Peyer's patch (tissue), 4 donors: Measurements from ENCODE around the gene COMMD7. TPM values are rescaled to one million over a fixed set of nuclear protein-coding genes. Genes with fewer than 3 reads are reported as not detected.
"Not testable (repeated sequence)": the region's sequence is repeated elsewhere in the genome, so short reads cannot be mapped to it uniquely, and the experiment has no call there.

Experiments
- DNase-seq, 3 donors: peaks; one replicate each; pipeline ENCODE4 v3.0.0-alpha.2; 2017 to 2019
- H3K27ac ChIP-seq, 4 donors: fragments of 200-600 bp; sonication (generic); one replicate each; pipeline ENCODE4 v1.5.1; 2016 to 2019
- H3K27me3 ChIP-seq, 2 donors: fragments of 200-600 bp; sonication (generic); one replicate each; pipeline ENCODE4 v1.5.1; 2019
- H3K36me3 ChIP-seq, 3 donors: fragments of 200-600 bp; sonication (generic); one replicate each; pipeline ENCODE4 v1.5.1; 2016 to 2019
- H3K4me1 ChIP-seq, 4 donors: fragments of 200-600 bp; sonication (generic); one replicate each; pipeline ENCODE4 v1.5.1; 2016 to 2019
- H3K4me3 ChIP-seq, 4 donors: fragments of 200-600 bp; sonication (generic); 1 replicate in 3 of 4; 2 replicates in 1 of 4; pipeline ENCODE4 v1.5.1; 2016 to 2019; ENCODE audit warnings: mild to moderate bottlenecking in 1 of 4
- H3K9me3 ChIP-seq, 4 donors: fragments of 200-600 bp; sonication (generic); one replicate each; pipeline ENCODE4 v1.5.1; 2016 to 2019; ENCODE audit warnings: mild to moderate bottlenecking in 1 of 4
- POLR2A ChIP-seq, 2 donors: fragments of 450-650 bp; IDR thresholded peaks; one replicate each; pipeline ENCODE4 v1.5.1; 2017; ENCODE audit warnings: antibody characterized with exemption in 2 of 2, mild to moderate bottlenecking in 2 of 2, moderate library complexity in 2 of 2
- total RNA-seq, 4 donors: library from RNA; depleted of rRNA; stranded (reverse); fragments of >200 nt; gene quantifications; one replicate each; pipeline ENCODE4 v1.1.0, GENCODE V29; 2016
- TF ChIP-seq, protein P1 (sequence below), 6 experiments: fragments of 450-650 bp in 4 of 6; fragments of 200-600 bp in 2 of 6; sonication (generic) in 1 of 6; IDR thresholded peaks; one replicate each; pipeline ENCODE4 v1.5.1; 2017 to 2019; ENCODE audit warnings: antibody characterized with exemption in 6 of 6, mild to moderate bottlenecking in 3 of 6, moderate library complexity in 1 of 6

Gene COMMD7
- total RNA-seq, 4 donors from 2014 or later = 7.9 to 16.3 (median 10.5) TPM

DNA sequence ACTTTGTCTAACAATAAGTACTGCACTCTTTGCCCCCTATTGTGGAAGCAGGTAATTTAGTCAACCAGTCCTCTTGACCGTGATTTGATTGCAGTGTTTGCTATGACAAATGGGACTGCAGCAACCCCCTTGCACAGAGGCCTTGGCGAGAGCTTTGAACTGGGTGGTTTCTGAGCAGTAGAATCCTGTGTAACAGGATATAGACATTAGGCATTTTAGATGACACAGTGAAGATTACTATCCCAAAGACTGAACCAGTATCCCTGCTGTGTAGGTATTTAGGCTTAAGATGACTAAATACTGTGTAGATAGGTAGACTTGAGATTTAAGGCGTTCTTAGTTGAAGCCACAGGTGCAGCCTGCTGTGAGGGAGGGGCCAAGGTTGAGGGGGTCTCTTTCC lies 28.8 kb upstream of the COMMD7 start:
- no peaks in the 10 kb centered on the region for H3K27me3 ChIP-seq
- H3K36me3 ChIP-seq = no peaks in the 10 kb centered on the region
- no peak overlapping the region for H3K4me3 ChIP-seq
- no peak overlapping the region for H3K27ac ChIP-seq
- TF ChIP-seq, protein P1, sequence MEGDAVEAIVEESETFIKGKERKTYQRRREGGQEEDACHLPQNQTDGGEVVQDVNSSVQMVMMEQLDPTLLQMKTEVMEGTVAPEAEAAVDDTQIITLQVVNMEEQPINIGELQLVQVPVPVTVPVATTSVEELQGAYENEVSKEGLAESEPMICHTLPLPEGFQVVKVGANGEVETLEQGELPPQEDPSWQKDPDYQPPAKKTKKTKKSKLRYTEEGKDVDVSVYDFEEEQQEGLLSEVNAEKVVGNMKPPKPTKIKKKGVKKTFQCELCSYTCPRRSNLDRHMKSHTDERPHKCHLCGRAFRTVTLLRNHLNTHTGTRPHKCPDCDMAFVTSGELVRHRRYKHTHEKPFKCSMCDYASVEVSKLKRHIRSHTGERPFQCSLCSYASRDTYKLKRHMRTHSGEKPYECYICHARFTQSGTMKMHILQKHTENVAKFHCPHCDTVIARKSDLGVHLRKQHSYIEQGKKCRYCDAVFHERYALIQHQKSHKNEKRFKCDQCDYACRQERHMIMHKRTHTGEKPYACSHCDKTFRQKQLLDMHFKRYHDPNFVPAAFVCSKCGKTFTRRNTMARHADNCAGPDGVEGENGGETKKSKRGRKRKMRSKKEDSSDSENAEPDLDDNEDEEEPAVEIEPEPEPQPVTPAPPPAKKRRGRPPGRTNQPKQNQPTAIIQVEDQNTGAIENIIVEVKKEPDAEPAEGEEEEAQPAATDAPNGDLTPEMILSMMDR (IDR thresholded peaks at IDR 0.05) = no peak
- no peak for TF ChIP-seq POLR2A (IDR thresholded peaks at IDR 0.05)
- H3K4me1 ChIP-seq = no peaks in the 10 kb centered on the region
- no peak for DNase-seq
- no peaks in the 10 kb centered on the region for H3K9me3 ChIP-seq

DNA sequence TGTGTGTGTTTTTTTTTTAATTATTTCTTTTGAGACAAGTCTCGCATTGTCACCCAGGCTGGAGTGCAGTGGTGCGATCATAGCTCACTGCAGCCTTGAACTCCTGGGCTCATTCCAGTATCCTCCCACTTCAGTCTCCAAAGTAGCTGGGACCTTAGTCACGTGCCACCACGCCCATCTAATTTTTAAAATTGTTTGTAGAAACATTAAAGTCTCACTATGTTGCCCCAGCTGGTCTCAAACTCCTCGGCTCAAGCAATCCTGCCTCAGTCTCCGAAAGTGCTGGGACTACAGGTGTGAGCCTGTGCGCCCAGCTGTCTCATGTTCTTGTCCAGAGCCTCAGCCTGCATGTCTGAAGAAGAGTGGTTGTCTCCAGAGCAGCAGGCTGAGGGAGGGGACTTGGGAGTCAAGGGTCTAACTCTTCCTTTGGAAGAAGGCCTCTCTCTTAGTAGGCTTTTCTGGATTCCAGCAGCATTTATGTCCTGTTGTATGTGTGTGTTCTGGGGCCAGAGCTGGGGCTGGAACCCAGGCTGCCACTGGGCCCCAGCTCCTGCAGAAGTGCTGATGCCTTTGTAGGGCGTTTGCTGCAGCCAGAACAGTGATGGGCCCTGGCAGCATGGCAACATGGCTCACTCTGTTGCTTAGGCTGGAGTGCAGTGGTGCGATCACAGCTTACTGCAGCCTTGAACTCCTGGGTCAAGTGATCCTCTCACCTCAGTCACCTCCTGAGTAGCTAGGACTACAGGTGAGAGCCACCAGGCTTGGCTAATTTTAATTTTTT lies 24.3 kb upstream of the COMMD7 start:
- Histone ChIP-seq H3K27me3 (no peaks in the 10 kb centered on the region), H3K36me3 (no peaks in the 10 kb centered on the region), H3K4me3 (no peak overlapping the region), H3K27ac (no peak overlapping the region), H3K4me1 (peaks cover 0 to 12% (median 6%) of the 10 kb centered on the region in 4 donors), H3K9me3 (no peaks in the 10 kb centered on the region)
- no peak for DNase-seq
- TF ChIP-seq, protein P1 (IDR thresholded peaks at IDR 0.05) = no peak
- no peak for TF ChIP-seq POLR2A (IDR thresholded peaks at IDR 0.05)

DNA sequence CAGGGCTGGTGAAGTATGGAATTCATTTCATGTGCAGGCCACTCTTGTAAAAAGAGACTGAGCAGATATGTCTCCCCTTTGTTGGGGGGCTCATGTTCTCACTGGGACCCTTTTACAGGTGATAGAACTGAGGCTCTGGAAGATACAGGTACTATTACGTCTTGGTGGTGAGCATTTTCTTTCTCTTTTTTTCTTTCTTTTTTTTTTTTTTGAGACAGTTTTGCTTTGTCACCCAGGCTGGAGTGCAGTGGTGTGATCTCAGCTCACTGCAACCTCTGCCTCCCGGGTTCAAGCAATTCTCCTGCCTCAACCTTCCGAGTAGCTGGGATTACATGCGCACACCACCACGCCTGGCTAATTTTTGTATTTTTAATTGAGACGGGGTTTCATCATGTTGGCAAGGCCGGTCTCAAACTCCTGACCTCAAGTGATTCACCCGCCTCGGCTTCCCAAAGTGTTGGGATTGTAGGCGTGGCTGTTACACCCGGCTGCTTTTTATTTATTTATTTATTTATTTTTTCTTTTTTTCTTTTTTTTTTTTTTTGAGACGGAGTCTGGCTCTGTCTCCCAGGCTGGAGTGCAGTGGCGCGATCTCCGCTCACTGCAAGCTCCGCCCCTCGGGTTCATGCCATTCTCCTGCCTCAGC lies 22.1 kb upstream of the COMMD7 start:
- H3K4me1 ChIP-seq = peaks cover 0 to 21% (median 6%) of the 10 kb centered on the region in 4 donors
- not testable (repeated sequence) for H3K27ac ChIP-seq, H3K27me3 ChIP-seq, DNase-seq, H3K9me3 ChIP-seq, H3K4me3 ChIP-seq, H3K36me3 ChIP-seq

DNA sequence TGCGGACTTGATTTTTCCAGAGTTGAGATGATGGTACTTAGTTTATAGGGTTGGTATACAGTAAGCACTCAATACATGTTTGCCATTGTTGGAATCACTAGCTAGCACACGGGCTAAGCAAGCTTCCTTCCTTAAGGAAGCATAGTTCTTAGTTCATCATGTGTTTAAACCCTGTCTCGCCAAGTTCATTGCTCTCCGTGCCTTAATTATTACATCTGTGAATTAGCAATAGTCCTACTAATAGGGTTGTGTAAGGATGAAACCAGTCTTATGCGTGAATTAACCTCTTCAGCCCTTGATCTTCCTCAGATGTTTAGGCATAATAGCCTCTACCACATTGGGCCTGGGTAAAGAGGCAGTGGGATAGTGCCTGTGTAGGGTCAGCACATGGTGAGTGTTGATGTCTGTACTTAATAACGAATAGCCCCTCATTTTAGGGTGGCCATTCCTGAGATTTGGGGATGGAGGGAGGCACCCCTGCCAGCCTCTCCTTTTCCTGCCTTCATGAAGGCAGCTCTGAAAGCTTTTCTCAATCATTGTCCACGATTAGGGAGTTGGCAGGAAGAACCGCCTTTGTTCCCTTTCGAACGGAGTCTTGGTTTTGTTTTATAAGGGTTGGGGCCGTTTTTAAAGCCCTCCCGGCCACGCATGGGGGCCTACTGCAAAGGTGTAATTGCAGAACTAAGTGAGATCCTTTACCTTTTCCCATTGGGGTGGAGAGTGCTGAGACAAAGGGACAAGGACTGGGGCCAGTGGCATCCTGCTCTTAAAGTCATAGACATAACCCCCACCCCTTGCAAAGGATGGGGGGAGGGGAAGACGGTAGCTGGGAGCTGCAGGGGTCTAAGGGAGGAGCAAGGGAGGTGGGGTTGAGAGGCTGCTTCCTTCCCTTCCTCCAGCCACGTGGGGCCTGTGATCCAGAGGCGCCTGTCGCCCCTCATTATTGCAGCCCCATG lies 21.0 kb upstream of the COMMD7 start:
- TF ChIP-seq, protein P1 (IDR thresholded peaks at IDR 0.05) = no peak
- no peak for TF ChIP-seq POLR2A (IDR thresholded peaks at IDR 0.05)
- DNase-seq = no peak
- Histone ChIP-seq H3K36me3 (no peaks in the 10 kb centered on the region), H3K4me1 (peaks cover 0 to 21% (median 6%) of the 10 kb centered on the region in 4 donors), H3K27ac (no peak overlapping the region), H3K4me3 (no peak overlapping the region), H3K27me3 (no peaks in the 10 kb centered on the region), H3K9me3 (no peaks in the 10 kb centered on the region)

DNA sequence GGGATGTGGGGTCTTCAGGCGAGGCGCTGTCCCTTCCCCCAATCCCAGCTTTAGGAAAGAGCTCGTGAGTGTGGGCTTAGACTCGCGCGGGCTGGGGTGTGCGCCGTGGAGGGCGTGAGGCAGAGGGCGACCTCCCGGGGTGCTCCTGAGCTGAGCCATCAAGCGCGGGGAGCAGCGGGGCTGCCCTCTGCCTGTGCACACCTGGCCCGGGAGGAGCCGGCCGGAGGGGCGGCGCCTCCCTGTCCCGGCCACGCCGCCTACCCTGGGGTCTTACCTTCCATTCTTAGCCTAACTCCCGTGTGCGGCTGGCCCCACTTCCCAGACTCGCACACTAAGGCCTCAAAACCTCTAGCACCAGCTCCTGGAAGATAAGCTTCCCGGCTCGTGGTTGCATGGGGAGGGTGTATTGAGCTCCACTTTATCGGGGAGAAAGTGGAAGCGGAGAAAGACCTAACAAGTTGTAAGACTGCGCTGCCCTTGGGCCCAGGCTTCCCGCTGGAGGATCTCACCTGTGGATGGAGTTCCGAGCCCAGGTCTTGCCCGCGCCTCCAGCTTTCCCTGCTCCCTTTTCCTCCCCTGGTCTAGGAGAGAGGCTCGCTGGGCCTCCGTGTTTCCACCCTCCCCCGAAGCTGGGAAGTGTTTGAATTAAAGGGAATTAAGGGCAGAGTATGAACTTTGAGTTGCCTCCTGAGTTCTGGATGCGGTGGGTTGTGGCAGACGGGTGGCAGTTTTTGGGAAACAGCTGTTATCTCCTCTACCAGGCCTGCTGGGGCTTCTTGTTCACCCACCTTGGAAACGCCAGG lies 20.1 kb upstream of the COMMD7 start:
- no peaks in the 10 kb centered on the region for H3K9me3 ChIP-seq
- TF ChIP-seq POLR2A (IDR thresholded peaks at IDR 0.05) = no peak
- TF ChIP-seq, protein P1 (IDR thresholded peaks at IDR 0.05) = no peak
- no peaks in the 10 kb centered on the region for H3K27me3 ChIP-seq
- no peaks in the 10 kb centered on the region for H3K36me3 ChIP-seq
- peak in 1 of 3 donors; percentile 55 for DNase-seq
- peaks cover 0 to 21% (median 6%) of the 10 kb centered on the region in 4 donors for H3K4me1 ChIP-seq
- H3K27ac ChIP-seq = no peak overlapping the region
- peak overlapping the region; percentile 52 to 95 (median 88) for H3K4me3 ChIP-seq
